HG02571 (cell line): Measurements from ENCODE around the gene PPP3CA.

ENCODE experiments used
- ATAC-seq: cut with Tn5 transposase; IDR thresholded peaks from one replicate; pipeline ENCODE4 v1.9.1; 2021; ENCODE audit warnings: mild to moderate bottlenecking, moderate library complexity; ENCODE audit not compliant: unreplicated experiment

The PPP3CA gene

DNA sequence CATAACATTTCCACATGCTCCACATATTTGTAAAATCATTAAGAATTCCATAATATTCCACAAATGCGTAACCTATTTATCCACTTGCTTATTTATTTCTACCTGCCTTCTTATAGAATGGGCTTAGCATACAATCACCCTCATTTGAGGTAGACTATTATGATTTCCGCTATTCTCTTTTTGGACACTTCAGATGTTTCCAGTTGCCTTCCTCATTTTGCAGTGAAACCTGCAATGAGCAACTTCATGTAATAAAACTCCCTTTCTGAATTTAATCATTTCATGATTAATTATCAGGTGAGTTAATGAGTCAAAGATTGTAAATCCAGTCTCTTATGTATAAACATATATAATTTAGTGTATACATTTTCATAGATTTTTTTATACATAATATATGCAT lies 58.0 kb downstream of the PPP3CA start:
- ATAC-seq: no peak

DNA sequence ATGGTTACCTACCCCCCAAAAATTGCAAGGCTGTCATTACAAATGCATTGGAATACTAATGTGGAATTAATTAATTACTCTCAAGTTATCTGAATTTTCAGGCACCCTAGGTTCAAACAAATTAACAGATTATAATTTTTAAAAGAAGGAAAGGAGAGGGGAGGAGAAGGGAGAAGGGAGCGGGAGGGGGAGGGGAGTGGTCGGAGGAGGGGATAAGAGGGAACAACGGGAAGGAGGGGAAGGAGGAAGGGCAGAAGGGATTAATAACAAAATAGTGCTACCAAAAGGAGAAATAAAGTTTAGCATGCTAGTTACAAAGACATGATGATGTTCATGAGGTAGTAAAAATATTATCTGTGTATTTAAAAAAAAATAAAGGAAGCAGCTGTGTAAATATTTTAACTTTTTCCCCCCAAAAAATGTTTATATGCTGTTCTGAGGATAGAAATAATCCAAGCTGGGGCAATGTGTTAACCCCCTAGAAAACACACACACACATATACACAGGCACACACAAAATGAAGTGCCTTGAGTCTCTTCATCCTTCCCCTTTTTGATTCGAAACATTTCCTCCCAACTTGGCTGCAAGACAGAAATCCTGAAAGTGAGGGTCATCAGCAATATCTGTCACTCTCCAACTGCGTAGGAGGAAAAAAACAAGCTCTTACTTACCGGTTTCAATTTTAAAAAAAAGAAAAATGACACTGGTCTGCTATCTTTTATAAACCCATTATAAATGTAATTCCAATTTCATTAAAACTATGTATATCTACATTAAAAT lies 58.8 kb downstream of the PPP3CA start:
- no peak for ATAC-seq

DNA sequence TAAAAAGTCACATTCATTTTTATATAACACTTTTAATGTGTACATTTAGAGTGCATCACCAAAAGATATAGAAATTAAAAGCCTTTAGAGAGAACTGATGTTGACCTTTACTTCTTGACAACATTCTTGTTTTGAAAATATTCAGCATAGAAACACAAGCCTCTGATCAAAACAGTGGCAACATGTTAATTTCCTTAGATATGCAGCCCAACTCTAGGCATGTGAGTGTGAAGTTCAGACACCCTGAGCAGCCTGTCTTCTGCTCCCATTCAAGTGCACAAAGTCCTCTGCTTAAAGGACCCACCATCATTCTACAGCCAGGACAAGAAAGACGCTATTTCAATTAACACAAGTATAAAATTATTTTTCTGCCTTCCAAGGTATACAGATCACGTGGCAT lies 60.0 kb downstream of the PPP3CA start:
- no peak for ATAC-seq

DNA sequence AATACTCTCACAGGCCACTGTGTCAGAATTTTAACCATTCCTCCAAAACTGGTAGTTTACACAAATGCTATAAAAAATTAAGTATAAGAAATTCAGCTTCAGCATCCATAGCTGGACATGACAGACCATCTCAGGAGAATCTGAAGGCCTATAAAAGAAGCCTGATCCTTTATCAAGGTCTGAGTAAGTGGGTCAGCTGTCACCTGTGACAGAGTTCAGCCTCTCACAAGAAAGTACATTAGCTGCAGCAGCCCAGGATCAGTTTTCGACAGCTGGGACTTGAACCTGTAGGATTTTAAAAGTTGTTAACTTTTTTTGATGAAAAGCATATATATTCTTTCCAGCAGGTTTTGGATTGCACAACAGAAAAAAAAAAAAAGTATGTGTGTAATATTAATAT lies 60.7 kb downstream of the PPP3CA start:
- no peak for ATAC-seq

DNA sequence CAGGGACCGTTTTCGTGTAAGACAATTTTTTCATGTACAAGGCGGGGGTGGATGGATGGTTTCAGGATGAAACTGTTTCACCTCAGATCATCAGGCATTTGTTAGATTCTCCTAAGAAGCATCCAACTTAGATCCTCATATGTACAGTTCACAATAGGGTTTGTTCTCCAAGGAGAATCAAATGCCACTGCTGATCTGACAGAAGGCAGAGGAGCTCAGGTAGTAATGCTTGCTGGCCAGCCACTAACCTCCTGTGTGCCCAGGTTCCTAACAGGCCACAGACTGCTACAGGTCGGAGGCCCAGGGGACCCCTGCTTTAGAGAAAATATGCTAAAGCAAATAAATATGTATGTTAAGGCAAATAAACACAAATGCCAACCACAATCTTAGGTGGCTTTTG lies 61.3 kb downstream of the PPP3CA start:
- ATAC-seq: no peak

DNA sequence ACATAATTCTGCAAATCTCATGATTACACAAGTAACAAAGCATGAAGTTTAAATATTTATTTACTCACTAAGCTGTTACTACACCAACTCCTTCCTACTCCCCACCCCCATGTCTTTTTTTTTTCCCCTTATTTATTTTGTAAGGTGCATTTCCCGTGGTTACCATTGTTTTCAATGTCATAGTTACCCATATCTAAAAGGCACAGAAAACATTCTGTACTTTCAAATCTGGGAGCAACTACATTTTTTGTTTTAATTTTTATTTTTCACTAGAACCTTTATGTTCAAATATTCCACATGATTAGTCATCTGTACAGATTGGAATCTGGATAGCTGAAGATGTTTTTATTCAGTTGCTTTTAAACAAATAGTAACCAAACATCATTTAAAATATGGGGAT lies 62.8 kb downstream of the PPP3CA start:
- no peak for ATAC-seq

DNA sequence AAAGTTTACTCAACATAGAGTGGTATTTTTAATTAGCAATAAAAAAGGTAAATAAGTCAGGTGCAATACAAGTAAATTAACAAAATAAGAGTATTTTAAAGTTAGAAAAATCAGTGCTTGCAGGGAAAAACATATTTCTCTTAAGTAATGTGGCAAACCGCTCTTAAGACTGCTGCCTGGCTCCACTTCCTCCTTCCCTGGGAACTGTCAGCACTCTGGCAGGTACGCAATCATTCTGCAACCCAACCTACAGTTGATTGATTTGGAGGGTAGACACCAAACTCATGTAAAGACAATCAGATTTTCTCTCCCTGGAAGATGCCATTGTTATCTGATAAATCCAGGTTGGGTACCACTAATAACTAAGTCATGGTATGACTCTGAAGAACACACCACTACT lies 63.9 kb downstream of the PPP3CA start:
- no peak for ATAC-seq

DNA sequence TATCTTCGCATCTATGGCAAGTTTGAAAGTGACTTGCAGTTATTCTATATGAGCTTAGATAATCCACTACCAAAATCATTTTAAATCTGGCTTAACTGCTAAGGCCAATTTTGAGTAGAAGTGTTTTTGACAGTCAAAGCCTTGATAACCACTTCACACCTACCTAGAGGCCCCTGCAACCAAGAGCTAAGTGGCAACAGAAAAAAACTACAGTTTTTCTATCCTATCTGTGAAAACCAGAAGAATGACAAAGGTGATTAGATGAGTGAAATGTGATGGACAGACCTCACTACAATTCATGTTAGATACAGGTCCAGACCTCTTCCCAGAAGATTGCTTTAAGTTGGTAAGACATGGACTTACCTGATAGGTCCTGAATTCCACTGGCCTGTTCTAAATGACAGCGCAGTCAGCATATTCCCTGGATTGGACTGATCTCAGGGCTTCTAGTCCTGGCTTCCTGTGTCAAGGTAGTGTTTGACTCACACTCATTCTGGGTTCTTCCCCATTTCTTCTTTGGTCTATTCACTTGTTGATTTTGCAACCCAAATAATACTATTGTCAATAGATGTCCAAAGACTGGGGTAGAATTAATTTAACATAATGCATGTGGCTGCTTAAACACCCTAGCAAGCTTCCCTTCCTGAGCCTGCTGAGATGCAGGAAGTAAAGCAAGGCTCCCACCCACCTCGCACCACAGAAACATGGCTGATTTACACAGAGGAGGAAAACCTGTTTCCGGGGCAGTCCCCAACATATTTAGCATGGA lies 65.1 kb downstream of the PPP3CA start:
- no peak for ATAC-seq

DNA sequence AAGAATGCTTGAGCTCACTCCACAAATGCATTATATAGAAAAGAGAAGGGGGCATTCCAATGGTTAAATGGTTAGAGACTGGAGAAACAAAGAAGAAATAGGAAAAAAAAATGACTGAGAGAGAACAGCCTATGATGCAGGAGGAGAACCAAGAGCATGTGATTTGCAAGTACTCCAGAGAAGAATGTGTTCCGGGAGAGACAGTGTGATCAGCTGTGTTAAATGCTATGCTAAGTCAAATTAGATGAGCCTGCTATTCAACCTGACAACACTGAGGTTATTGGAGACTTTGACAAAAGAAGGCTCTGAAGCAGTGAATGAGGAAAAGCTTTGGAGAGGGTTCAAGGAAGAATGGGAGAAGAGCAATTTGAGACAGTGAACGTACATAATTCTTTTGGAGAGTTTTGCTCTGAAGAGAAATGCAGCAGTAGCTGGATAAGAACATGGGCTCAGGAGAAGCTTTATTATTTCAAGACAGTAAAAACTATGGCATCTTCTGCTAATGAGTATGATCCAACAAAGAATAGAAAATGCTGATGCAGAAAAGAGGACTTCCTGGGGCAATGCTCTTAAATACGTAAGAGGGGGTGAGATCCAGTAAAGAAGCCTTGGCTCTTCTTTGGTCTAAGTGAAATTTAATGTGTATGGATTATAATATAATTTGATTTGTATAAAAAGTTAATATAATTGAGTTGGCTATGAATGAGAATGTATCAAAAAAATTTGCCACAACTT lies 66.3 kb downstream of the PPP3CA start:
- no peak for ATAC-seq

DNA sequence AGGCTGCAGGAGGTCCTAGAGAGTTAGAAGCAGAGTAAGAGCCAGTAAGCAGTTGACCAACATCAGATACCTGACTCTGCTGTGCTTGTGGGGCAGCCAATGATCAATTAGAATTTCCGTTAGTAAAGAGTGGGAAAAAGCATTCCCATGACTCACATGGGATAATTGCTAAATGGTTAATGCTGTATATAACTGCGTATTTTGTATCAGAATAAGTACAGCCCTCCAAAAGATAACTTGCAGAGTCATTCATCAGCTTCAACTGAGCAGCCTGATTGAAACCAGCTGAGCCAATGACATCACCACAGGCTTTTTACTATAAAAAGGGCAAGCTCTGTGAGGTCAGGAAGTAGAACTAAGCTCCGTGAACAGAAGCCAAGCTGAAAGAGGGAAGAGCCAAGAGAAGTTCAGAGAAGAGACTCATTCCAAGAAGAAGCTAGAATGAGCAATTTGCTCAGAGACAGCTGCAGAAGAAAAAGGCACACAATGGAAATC lies 67.9 kb downstream of the PPP3CA start:
- peak; percentile 63 for ATAC-seq

DNA sequence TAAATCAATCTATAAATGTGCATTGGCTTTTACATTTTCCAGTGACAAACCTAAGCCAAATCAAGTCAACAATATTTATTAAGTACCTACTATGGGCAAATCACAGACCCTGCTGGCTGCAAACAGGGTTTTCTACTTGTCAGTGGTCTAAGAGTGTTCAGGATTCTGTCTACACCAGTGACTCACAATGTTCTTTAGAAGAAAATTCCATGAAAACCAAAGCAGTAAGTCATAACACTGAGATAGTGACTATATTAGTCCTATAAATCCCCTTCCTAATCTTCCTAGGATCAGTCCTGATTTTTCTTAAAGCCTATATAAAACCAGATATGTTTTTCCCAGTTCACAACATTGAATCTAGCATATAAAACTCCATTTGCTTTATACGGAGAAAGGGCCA lies 69.7 kb downstream of the PPP3CA start:
- ATAC-seq: no peak

DNA sequence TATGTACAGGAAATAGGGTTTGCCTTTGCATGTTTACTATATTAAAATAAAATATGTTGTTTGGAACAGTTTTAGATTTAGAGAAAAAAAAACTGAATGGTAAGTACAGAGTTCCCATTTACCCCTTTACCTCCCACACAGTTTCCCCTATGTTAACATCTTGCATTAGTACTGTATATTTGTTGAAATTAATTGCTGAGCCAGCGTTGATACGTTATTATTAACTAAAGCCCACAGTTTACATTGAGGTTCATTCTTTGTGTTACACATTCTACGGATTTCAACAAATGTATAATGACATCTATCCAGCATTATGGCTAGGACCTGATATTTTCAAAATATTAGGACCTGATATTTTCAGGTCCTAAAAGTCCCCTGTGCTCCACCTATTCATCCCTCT lies 70.7 kb downstream of the PPP3CA start:
- ATAC-seq: no peak

DNA sequence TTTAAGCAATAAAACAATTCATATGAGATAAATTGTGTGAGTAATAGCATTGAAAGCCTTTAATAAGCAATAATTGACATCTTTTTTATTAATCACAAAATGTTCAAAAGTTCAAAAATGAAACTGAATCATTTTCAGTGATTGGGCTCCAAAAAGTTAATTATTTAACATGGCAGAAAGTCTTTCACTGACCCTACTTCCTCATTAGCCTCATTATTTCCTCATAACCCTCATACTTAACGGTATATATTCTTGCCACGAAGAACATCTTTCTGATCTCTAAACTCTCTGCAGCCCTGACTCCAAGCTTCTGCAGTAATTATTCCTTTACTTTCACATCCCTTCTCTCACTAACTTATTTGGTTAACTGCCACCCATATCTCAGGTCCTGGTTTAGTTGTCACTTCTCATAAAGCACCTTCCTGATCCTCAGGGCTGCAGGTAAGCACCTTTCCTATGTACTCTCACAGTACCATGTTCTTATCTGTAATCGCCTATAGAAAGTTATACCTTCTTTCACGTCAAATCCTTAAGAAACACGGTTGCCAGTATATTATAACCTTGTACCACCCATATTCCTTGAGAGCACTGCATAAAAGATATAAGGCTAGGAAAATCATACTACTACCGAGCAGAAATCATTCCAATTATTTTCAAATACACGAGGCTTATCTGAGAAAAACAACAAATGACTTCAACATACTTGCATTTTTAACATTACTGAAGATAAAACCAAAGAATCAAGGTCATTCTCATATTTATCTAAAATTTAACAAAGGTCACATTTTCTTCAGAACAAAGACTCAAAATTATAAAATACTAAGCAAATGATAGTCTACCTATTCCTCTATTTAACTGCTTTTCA lies 72.2 kb downstream of the PPP3CA start:
- ATAC-seq: no peak

DNA sequence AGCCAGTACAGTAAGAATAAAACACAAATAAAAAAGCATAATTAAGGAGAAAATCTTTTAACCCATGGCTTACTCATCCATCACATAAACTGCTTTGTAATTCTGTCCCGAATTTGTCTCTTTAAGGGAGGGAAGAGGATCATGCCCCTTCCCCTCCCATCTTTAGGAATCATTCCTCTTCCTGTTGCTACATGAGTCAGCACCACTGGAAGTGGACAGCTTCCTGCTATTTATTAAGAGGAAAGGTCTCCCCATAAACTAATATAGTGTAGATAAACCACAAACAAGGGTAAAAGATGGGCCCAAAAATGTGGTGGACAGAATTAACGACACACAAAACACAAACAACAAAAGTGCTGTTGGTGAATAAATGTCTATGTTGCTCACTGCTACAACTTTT lies 75.8 kb downstream of the PPP3CA start:
- no peak for ATAC-seq

DNA sequence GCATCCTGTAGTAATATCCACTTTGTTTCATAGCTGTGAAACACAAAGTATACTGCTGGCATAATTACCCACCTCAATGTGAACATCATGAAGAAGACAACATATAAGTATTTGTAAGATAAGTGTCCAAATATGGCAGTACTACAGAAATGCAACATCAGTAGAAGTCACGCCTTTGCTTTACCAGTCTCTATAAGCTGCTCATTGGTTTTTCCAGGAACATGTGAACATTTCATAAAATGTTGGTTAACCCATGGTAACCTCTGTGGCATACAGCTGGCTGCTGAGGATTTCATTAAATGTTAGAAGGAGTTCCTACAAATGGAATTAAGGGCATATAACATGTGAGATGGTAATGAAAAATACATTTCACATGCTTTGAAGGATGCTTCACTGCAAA lies 77.6 kb downstream of the PPP3CA start:
- no peak for ATAC-seq

DNA sequence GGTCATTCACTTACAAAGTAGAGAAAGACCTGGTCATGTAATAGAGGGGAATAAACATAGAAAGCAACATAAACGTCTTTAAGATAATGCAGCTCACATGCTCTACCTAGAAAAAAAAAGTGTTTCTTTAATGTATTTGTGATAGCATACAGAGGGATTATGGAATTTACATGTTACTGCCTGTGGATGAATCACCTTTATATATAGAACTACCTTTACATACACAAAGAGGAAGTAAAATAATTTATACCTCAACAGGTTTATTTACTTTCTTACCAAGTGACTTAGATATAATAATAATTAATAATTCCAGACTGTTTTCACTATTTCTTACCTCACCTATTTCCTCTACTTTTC lies 81.5 kb downstream of the PPP3CA start:
- no peak for ATAC-seq

DNA sequence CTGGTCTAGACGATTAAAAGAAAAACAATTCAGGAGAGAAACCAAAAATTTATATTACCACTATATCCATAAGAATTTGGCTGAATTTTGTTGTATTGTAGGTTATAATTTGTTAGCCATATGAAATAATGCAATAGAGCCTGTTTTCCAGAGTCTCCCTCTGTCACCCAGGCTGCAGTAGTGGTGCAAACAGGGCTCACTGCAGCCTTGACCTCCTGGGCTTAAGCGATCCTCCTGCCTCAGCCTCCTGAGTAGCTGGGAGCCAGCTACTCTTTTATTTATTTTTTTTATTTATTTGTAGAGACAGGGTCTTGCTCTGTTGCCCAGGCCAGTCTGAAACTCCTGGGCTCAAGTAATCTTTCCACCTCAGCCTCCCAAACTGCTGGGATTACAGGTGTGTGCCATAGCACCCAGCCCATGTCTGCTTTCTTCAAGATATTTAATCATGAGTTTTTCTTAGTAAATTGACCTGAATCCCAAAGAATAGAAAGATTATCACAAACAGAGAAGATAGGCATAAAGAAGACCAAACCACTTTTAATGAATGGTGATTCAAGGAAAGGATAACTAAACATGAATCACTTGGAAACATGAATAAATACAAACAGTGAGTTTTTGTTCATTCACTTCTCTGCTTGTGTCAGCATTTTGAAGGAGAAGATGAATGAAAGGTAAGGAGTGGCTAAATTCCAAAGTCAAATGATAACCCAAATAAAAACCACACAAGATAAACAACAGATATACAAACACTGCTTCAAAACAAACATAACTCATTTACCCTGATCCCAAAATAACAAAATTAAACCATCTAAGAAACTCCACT lies 82.1 kb downstream of the PPP3CA start:
- ATAC-seq: no peak

DNA sequence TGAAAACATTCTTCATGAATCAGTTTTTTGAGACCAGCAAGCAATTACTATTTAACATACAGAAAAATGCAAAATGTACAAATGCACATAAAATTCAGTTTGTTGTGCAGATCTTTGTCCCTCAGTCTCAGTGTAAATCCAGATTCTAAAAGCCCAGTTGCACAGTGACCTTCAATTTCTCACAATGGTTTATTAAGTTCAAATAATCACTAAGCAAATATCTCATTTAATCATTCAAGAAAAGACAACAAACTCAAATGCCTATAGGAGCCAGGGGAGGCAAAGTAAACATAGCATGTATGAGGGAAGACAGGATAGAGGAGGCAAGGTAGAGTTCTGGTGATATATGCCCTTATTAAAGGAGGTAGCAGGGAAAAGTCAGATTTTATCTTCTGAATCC lies 82.8 kb downstream of the PPP3CA start:
- no peak for ATAC-seq

DNA sequence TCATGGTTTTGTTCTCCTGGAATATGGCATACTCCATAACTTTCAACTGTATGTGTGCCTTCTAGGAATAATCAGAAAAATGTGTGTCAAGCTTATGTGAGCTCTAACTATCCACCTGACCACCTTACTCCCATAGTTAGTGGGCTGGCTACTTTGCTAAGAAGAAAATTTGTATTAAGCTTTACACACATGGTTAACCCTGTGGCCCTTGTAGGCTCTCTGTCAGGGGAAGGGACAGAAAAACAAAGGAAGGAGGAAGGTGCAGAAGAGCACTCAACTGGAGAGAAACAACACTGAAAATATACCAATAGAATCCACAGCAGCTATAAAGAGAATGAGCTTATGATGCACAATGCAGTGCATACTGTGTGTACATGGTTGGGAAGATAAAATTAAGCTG lies 84.6 kb downstream of the PPP3CA start:
- peak; percentile 33 for ATAC-seq

DNA sequence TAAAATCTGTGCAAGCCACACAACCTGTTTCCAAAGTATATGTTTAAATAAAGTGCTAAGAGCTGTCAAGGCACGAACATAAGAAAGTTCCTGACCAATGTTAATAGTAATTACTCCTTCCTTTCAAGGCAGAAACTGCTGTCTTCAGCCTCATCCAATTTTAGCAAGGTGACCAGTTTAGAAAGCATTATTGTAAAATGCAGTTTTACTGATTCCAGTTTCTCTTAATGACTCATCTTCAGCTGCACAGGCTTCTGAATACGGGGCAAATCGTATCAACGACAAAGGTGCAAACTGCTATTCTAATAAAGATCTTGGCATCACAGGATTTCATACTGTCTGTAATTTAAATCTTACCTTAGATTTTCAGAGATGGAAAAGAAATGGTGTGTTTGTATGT lies 87.5 kb downstream of the PPP3CA start:
- ATAC-seq: peak; percentile 92
